ENCODE measurements around the gene CTNNAL1. TPM values are rescaled to one million over a fixed set of nuclear protein-coding genes. Genes with fewer than 3 reads are reported as not detected.
"Not testable (repeated sequence)": the region's sequence is repeated elsewhere in the genome, so short reads cannot be mapped to it uniquely, and the experiment has no call there.

The CTNNAL1 gene
- 10 to 100 TPM; 12.9 to 27.2 (median 26.5) TPM for polyA plus RNA-seq

DNA sequence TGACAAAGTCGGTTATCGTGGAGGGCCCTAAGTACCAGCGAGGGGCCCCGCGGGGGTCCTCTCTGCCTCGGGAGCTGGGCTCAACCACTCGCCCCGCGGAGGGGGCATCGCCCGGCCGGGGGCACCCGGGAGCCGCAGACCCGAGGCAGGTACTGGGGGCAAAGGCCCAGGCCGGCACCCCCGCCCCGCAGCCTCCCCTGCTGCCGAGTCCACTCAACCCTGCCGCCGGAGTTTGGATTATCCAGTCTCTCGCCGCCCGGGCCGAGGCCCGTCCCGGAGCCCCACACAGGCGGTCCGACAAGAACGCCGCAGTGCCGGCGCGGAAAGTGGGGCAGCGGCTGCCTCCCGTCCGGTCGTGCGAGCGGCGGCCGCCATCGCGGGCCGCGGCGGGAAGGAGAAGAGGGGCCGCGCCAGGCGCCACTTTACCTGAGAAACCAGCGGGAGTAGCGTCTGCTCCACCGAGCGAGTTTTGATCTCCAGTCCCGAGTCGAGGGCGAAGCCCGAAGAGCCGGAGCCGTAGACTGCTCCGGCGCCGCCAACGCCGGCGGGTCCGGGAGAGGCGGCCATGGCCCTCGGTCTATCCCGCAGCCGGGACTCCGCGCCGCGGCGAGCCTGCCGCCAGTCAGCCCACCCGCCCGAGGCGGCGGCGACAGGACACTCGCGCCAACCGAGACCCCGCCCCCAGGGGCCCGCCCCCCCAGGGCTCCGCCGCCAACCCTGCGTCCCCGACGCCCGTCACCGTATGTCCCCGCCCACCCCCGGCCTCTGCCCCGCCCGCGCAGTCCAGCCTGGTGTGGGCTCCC, at the start of gene CTNNAL1:
Gene CTNNAL1, minus strand, starts transcription at position 624 of the 803 bp plus-strand sequence. Its CDS starts 57 bp downstream, at position 567.
- WGBS, 3 donors = 0 to 1% (median 0%) methylated on average over 67 to 99 of the region's 99 CpGs
- peak within 1 kb of the TSS; percentile 49 for H3K27ac ChIP-seq (ENCODE audit: low read depth, low read length)

DNA sequence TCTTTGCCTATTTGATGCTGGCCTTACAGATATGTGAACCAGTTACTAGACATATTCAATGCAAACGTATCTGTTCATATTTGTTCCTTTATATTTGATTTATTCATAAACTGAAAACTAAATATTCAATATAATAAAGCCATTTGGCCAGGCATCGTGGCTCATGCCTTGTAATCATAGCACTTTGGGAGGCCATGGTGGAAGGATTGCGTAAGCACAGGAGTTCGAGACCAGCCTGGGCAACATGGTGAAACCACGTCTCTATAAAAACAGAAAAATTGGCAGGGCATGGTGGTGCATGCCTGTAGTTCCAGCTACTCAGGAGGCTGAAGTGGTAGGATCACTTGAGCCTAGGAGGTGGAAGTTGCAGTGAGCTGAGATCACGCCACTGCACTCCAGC, 49.2 kb upstream of the CTNNAL1 start:
- WGBS, 3 donors = 86 to 94% (median 88%) methylated on average over 6 of the region's 6 CpGs
- no peak overlapping the region for H3K27ac ChIP-seq (ENCODE audit: low read depth, low read length)

GRCh38 chr9:109060191-109060590, 46.9 kb upstream of the CTNNAL1 start:
- no peak overlapping the region for H3K27ac ChIP-seq (ENCODE audit: low read depth, low read length)
- 32 to 97% (median 62%) methylated on average over 3 of the region's 3 CpGs for WGBS, 3 donors

GRCh38 chr9:109053121-109053520, 39.8 kb upstream of the CTNNAL1 start:
- 85 to 100% (median 99%) methylated on average over 4 of the region's 4 CpGs for WGBS, 3 donors
- not testable (repeated sequence) for H3K27ac ChIP-seq (ENCODE audit: low read depth, low read length)

GRCh38 chr9:109052416-109052815, 39.1 kb upstream of the CTNNAL1 start:
- WGBS, 3 donors = 72 to 87% (median 73%) methylated on average over 2 of the region's 2 CpGs
- H3K27ac ChIP-seq (ENCODE audit: low read depth, low read length) = no peak overlapping the region

GRCh38 chr9:109051733-109052132, 38.4 kb upstream of the CTNNAL1 start:
- no peak overlapping the region for H3K27ac ChIP-seq (ENCODE audit: low read depth, low read length)
- WGBS, 3 donors = 77 to 96% (median 90%) methylated on average over 1 of the region's 1 CpG

DNA sequence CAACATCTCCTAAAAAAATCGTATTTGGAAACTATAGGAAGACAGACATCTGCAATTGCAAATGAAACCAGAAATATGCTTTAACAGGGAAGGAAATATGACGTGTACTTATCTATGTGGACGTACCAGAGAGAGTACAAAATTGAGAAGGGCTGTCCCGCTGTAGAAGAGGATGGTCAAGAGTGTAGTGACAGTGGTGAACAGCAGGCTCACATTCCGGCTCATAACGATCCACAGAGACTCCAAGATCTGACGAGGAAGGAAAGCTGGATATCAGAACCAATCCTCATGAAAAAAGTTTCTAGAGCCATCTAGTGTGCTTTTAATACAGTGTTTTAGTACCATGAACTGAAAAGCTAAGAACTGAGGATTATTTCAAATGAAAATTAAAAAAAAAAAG, 37.1 kb upstream of the CTNNAL1 start:
- H3K27ac ChIP-seq (ENCODE audit: low read depth, low read length) = no peak overlapping the region
- 76 to 82% (median 81%) methylated on average over 7 of the region's 7 CpGs for WGBS, 3 donors

GRCh38 chr9:109048822-109049221, 35.5 kb upstream of the CTNNAL1 start:
- WGBS, 3 donors = 86 to 88% (median 88%) methylated on average over 3 of the region's 3 CpGs
- no peak overlapping the region for H3K27ac ChIP-seq (ENCODE audit: low read depth, low read length)

DNA sequence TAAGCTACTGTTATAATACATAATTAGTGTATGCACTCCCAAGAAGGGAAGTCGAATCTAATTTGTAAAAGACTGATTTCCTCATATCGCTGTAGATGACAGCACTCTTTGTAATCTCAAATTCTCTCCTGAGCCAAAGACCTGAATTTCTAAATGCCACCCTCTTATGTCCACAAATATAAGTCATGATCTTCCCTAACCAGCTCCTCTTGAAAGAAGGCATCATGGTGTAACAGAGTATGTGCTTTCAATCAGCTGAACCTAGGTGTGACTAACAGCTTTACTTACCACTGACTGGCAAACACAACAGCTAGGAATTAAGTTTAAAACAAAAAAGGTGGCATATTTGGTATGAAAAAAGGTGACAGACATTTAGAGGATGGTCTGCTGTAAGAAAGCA, 34.0 kb upstream of the CTNNAL1 start:
- 88 to 91% (median 90%) methylated on average over 2 of the region's 2 CpGs for WGBS, 3 donors
- no peak overlapping the region for H3K27ac ChIP-seq (ENCODE audit: low read depth, low read length)

GRCh38 chr9:109046346-109046745, 33.0 kb upstream of the CTNNAL1 start:
- 90 to 100% (median 93%) methylated on average over 1 of the region's 1 CpG for WGBS, 3 donors
- no peak overlapping the region for H3K27ac ChIP-seq (ENCODE audit: low read depth, low read length)

DNA sequence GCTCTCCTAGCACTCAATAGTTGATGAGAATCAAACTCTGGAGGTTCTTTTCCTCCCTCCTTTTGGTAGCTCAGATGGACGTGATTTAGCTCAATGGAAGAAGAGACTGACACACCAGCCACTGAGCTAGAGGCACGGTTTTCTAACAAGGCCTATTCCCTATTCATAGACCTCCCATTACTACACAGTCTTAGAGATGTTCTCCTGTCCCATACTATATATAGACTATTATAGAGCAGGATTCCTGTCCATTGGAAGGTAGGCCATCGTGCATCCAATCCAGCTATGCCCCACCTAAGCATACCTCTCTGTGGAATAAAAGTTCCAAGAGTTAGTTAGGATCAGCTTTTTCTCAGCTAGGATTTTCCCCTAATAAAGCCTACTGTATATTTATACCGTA, 30.3 kb upstream of the CTNNAL1 start:
- WGBS, 3 donors = 94 to 99% (median 95%) methylated on average over 4 of the region's 4 CpGs
- no peak overlapping the region for H3K27ac ChIP-seq (ENCODE audit: low read depth, low read length)

- 98 to 99% (median 99%) methylated on average over 4 of the region's 4 CpGs for WGBS, 3 donors
- H3K27ac ChIP-seq (ENCODE audit: low read depth, low read length) = no peak overlapping the region
Observed at GRCh38 chr9:109040571-109040970, 27.3 kb upstream of the CTNNAL1 start.

DNA sequence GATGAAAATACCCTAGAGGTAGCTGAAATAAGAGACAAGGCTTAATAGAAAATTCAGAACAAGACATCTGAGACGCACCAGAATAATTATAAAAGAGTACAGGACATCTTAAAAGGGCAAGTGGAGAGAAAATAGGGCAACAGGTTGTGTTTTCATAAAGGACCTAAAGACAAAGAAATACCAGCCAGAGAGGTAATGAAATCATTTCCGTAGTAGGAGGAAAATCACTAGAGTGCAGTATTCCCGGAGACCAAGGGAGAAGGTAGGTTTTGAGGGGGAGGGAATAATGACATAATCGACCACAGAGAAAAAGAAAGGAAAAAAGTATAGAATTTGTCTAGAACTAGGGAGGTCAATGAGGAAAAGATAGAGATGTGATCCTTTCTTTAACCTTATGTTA, 26.2 kb upstream of the CTNNAL1 start:
- no peak overlapping the region for H3K27ac ChIP-seq (ENCODE audit: low read depth, low read length)
- WGBS, 3 donors = 82 to 90% (median 86%) methylated on average over 4 of the region's 4 CpGs

GRCh38 chr9:109037946-109038715, 24.8 kb upstream of the CTNNAL1 start:
- H3K27ac ChIP-seq (ENCODE audit: low read depth, low read length) = no peak overlapping the region
- 66 to 91% (median 79%) methylated on average over 4 of the region's 4 CpGs for WGBS, 3 donors

GRCh38 chr9:109036744-109037680, 23.7 kb upstream of the CTNNAL1 start:
- WGBS, 3 donors = 66 to 89% (median 84%) methylated on average over 6 of the region's 6 CpGs
- H3K27ac ChIP-seq (ENCODE audit: low read depth, low read length) = no peak overlapping the region

DNA sequence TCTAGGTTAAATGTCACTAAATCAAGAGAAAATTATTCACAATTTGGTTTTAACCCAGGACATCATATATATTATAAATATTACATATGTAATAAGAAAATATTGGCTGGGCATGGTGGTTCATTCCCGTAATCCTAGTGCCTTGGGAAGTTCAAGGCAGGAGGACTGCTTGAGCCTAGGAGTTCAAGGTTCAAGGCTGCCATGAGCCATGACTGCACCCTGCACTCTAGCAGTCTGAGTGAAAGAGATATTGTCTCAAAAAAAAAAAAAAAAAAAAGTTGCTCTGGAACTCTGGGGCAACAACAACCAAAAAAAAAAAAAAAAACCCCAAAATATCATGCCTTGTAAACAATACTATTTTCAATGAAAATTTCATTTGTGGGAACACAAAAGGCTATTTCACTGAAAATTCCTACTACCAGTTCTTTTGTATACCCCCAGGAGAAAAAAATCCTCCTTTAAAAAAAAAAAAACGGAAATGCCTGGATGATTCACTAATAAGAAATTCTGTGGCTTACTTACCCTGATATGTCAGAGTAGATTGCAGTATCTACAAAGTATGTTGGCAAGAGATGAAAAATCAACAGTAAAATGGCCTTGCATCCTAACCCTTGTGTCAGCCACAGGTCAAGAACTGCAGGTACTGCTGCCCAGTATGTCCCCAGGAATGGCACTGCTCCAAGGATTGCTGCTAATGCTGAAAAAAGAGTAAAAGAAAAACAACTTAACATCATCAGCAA, 22.6 kb upstream of the CTNNAL1 start:
- H3K27ac ChIP-seq (ENCODE audit: low read depth, low read length) = no peak overlapping the region
- WGBS, 3 donors = 42 to 68% (median 58%) methylated on average over 2 of the region's 2 CpGs

- no peak overlapping the region for H3K27ac ChIP-seq (ENCODE audit: low read depth, low read length)
- 90 to 98% (median 95%) methylated on average over 6 of the region's 6 CpGs for WGBS, 3 donors
Observed at GRCh38 chr9:109033941-109034700, 20.8 kb upstream of the CTNNAL1 start.

All from adipose tissue (tissue), 3 donors.